ENCODE data around the gene THBD.

The THBD gene

GRCh38 chr20:23084282-23084844, 34.9 kb upstream of the THBD start:
- DNase-seq, result no peak

GRCh38 chr20:23083553-23084220, 34.2 kb upstream of the THBD start:
- DNase-seq, result no peak

- no peak for DNase-seq
Observed at GRCh38 chr20:23082846-23083552, 33.5 kb upstream of the THBD start.

- DNase-seq, result no peak
Observed at GRCh38 chr20:23081263-23081819, 31.9 kb upstream of the THBD start.

GRCh38 chr20:23080521-23080920, 31.0 kb upstream of the THBD start:
- DNase-seq, result no peak

GRCh38 chr20:23079926-23080325, 30.5 kb upstream of the THBD start:
- no peak for DNase-seq

- no peak for DNase-seq
Observed at GRCh38 chr20:23079016-23079351, 29.5 kb upstream of the THBD start.

GRCh38 chr20:23078351-23079015, 29.0 kb upstream of the THBD start:
- no peak for DNase-seq

- DNase-seq, result no peak
Observed at GRCh38 chr20:23077277-23077676, 27.8 kb upstream of the THBD start.

- DNase-seq, result no peak
Observed at GRCh38 chr20:23074052-23074451, 24.6 kb upstream of the THBD start.

- DNase-seq, result no peak
Observed at GRCh38 chr20:23072892-23073586, 23.6 kb upstream of the THBD start.

GRCh38 chr20:23071996-23072395, 22.5 kb upstream of the THBD start:
- DNase-seq, result no peak

- no peak for DNase-seq
Observed at GRCh38 chr20:23071398-23071797, 21.9 kb upstream of the THBD start.

GRCh38 chr20:23069108-23069507, 19.6 kb upstream of the THBD start:
- DNase-seq, result no peak

GRCh38 chr20:23068283-23068682, 18.8 kb upstream of the THBD start:
- DNase-seq, result no peak

GRCh38 chr20:23066772-23067171, 17.3 kb upstream of the THBD start:
- DNase-seq, result no peak

GRCh38 chr20:23065266-23066201, 16.1 kb upstream of the THBD start:
- no peak for DNase-seq

GRCh38 chr20:23063581-23063980, 14.1 kb upstream of the THBD start:
- no peak for DNase-seq

GRCh38 chr20:23063168-23063567, 13.7 kb upstream of the THBD start:
- DNase-seq, result no peak

GRCh38 chr20:23062632-23063031, 13.2 kb upstream of the THBD start:
- DNase-seq, result no peak

- no peak for DNase-seq
Observed at GRCh38 chr20:23061734-23062561, 12.5 kb upstream of the THBD start.
